Measurements from ENCODE around the gene PRKAG1. TPM values are rescaled to one million over a fixed set of nuclear protein-coding genes. Genes with fewer than 3 reads are reported as not detected.

The PRKAG1 gene
- total RNA-seq, 1 experiment from 2014 or later = 47.5 TPM

GRCh38 chr12:49000346-49000745, 18.2 kb downstream of the PRKAG1 start:
- H3K4me2 ChIP-seq (ENCODE audit: low read depth, low read length, poor library complexity, severe bottlenecking) = peak overlapping the region; percentile 100

GRCh38 chr12:48999371-49000131, 19.0 kb downstream of the PRKAG1 start, which contains the start of gene DDN:
DDN (minus strand) TSS chr12:48999375; CDS start chr12:48999287, 88 bp downstream.
- Histone ChIP-seq H3K27me3 (ENCODE audit: low read length) (no peaks in the 10 kb centered on the region), H3K4me3 (ENCODE audit: low read length) (peak within 1 kb of the TSS; percentile 86), H3K9me3 (ENCODE audit: low read length) (no peaks in the 10 kb centered on the region), H3K27ac (ENCODE audit: low read length) (no peak within 1 kb of the TSS), H3K4me1 (ENCODE audit: low read length) (peaks cover 45% of the 10 kb centered on the region), H3K9me2 (replicated peaks; ENCODE audit: insufficient read depth, low read length) (no peaks in the 10 kb centered on the region), H3K4me2 (ENCODE audit: low read depth, low read length, poor library complexity, severe bottlenecking) (peak within 1 kb of the TSS; percentile 100), H4K20me1 (ENCODE audit: insufficient read depth, low read depth, low read length) (no peaks in the 10 kb centered on the region), H3K9ac (ENCODE audit: low read length) (peak within 1 kb of the TSS; percentile 77), H3K36me3 (ENCODE audit: insufficient read depth, low read length) (peaks cover 10% of the 10 kb centered on the region), H2AFZ (ENCODE audit: low read length) (peak within 1 kb of the TSS; percentile 83), H3K79me2 (ENCODE audit: low read length) (no peaks in the 10 kb centered on the region)
- peak; percentile 92 for DNase-seq

More at GRCh38 chr12:49000346-49000745, 18.2 kb downstream of the PRKAG1 start:
- H4K20me1 ChIP-seq (ENCODE audit: insufficient read depth, low read depth, low read length) = no peaks in the 10 kb centered on the region
- peak overlapping the region; percentile 86 for H3K4me3 ChIP-seq (ENCODE audit: low read length)
- H3K9me3 ChIP-seq (ENCODE audit: low read length) = no peaks in the 10 kb centered on the region
- peak overlapping the region; percentile 74 for H3K9ac ChIP-seq (ENCODE audit: low read length)
- H3K79me2 ChIP-seq (ENCODE audit: low read length) = no peaks in the 10 kb centered on the region
- no peak for DNase-seq
- peaks cover 45% of the 10 kb centered on the region for H3K4me1 ChIP-seq (ENCODE audit: low read length)
- H3K27ac ChIP-seq (ENCODE audit: low read length) = no peak overlapping the region
- no peaks in the 10 kb centered on the region for H3K27me3 ChIP-seq (ENCODE audit: low read length)
- no peaks in the 10 kb centered on the region for H3K9me2 ChIP-seq (replicated peaks; ENCODE audit: insufficient read depth, low read length)
- H3K36me3 ChIP-seq (ENCODE audit: insufficient read depth, low read length) = peaks cover 13% of the 10 kb centered on the region
- H2AFZ ChIP-seq (ENCODE audit: low read length) = no peak overlapping the region

- no peaks in the 10 kb centered on the region for H4K20me1 ChIP-seq (ENCODE audit: insufficient read depth, low read depth, low read length)
- peak; percentile 69 for DNase-seq
Measured at GRCh38 chr12:48998497-48999353, 19.9 kb downstream of the PRKAG1 start.

GRCh38 chr12:48997719-48998496, 20.7 kb downstream of the PRKAG1 start:
- H3K4me1 ChIP-seq (ENCODE audit: low read length) = peaks cover 45% of the 10 kb centered on the region
- peak overlapping the region; percentile 77 for H3K9ac ChIP-seq (ENCODE audit: low read length)
- H3K4me3 ChIP-seq (ENCODE audit: low read length) = peak overlapping the region; percentile 67
- DNase-seq = peak; percentile 77
- H3K36me3 ChIP-seq (ENCODE audit: insufficient read depth, low read length) = peaks cover 9% of the 10 kb centered on the region
- H2AFZ ChIP-seq (ENCODE audit: low read length) = peak overlapping the region; percentile 48; the same call in 1 of the 2 replicates
- H3K9me2 ChIP-seq (replicated peaks; ENCODE audit: insufficient read depth, low read length) = no peaks in the 10 kb centered on the region
- H3K27me3 ChIP-seq (ENCODE audit: low read length) = no peaks in the 10 kb centered on the region
- H4K20me1 ChIP-seq (ENCODE audit: insufficient read depth, low read depth, low read length) = no peaks in the 10 kb centered on the region
- H3K79me2 ChIP-seq (ENCODE audit: low read length) = no peaks in the 10 kb centered on the region
- no peaks in the 10 kb centered on the region for H3K9me3 ChIP-seq (ENCODE audit: low read length)
- H3K4me2 ChIP-seq (ENCODE audit: low read depth, low read length, poor library complexity, severe bottlenecking) = peak overlapping the region; percentile 93
- H3K27ac ChIP-seq (ENCODE audit: low read length) = no peak overlapping the region

More at GRCh38 chr12:48998497-48999353, 19.9 kb downstream of the PRKAG1 start:
- peak overlapping the region; percentile 77 for H3K9ac ChIP-seq (ENCODE audit: low read length)
- H3K79me2 ChIP-seq (ENCODE audit: low read length) = no peaks in the 10 kb centered on the region
- H3K27ac ChIP-seq (ENCODE audit: low read length) = no peak overlapping the region
- no peaks in the 10 kb centered on the region for H3K27me3 ChIP-seq (ENCODE audit: low read length)
- no peaks in the 10 kb centered on the region for H3K9me2 ChIP-seq (replicated peaks; ENCODE audit: insufficient read depth, low read length)
- H3K36me3 ChIP-seq (ENCODE audit: insufficient read depth, low read length) = peaks cover 10% of the 10 kb centered on the region
- H3K4me1 ChIP-seq (ENCODE audit: low read length) = peaks cover 45% of the 10 kb centered on the region
- peak overlapping the region; percentile 100 for H3K4me2 ChIP-seq (ENCODE audit: low read depth, low read length, poor library complexity, severe bottlenecking)
- peak overlapping the region; percentile 48 for H2AFZ ChIP-seq (ENCODE audit: low read length)
- peak overlapping the region; percentile 67 for H3K4me3 ChIP-seq (ENCODE audit: low read length)
- H3K9me3 ChIP-seq (ENCODE audit: low read length) = no peaks in the 10 kb centered on the region

- no peaks in the 10 kb centered on the region for H3K9me2 ChIP-seq (replicated peaks; ENCODE audit: insufficient read depth, low read length)
- peaks cover 45% of the 10 kb centered on the region for H3K4me1 ChIP-seq (ENCODE audit: low read length)
- peak overlapping the region; percentile 93 for H3K4me2 ChIP-seq (ENCODE audit: low read depth, low read length, poor library complexity, severe bottlenecking)
- DNase-seq = peak; percentile 90
- peak overlapping the region; percentile 77 for H3K9ac ChIP-seq (ENCODE audit: low read length)
- peak overlapping the region; percentile 65; the same call in 1 of the 2 replicates for H2AFZ ChIP-seq (ENCODE audit: low read length)
- no peaks in the 10 kb centered on the region for H3K79me2 ChIP-seq (ENCODE audit: low read length)
- no peaks in the 10 kb centered on the region for H3K9me3 ChIP-seq (ENCODE audit: low read length)
- peaks cover 2% of the 10 kb centered on the region for H3K36me3 ChIP-seq (ENCODE audit: insufficient read depth, low read length)
- no peaks in the 10 kb centered on the region for H3K27me3 ChIP-seq (ENCODE audit: low read length)
- H3K27ac ChIP-seq (ENCODE audit: low read length) = no peak overlapping the region
- H4K20me1 ChIP-seq (ENCODE audit: insufficient read depth, low read depth, low read length) = no peaks in the 10 kb centered on the region
- peak overlapping the region; percentile 67 for H3K4me3 ChIP-seq (ENCODE audit: low read length)
Measured at GRCh38 chr12:48996794-48997718, 21.5 kb downstream of the PRKAG1 start.

- H3K27me3 ChIP-seq (ENCODE audit: low read length) = no peaks in the 10 kb centered on the region
Measured at GRCh38 chr12:48995086-48995879, 23.3 kb downstream of the PRKAG1 start.

More at GRCh38 chr12:48995086-48995879, 23.3 kb downstream of the PRKAG1 start:
- Histone ChIP-seq H4K20me1 (ENCODE audit: insufficient read depth, low read depth, low read length) (no peaks in the 10 kb centered on the region), H3K36me3 (ENCODE audit: insufficient read depth, low read length) (no peaks in the 10 kb centered on the region; the same call in 1 of the 2 replicates), H3K4me3 (ENCODE audit: low read length) (no peak overlapping the region), H3K4me2 (ENCODE audit: low read depth, low read length, poor library complexity, severe bottlenecking) (no peak overlapping the region), H3K27ac (ENCODE audit: low read length) (no peak overlapping the region), H3K9me3 (ENCODE audit: low read length) (no peaks in the 10 kb centered on the region), H3K9me2 (replicated peaks; ENCODE audit: insufficient read depth, low read length) (no peaks in the 10 kb centered on the region), H2AFZ (ENCODE audit: low read length) (no peak overlapping the region), H3K79me2 (ENCODE audit: low read length) (no peaks in the 10 kb centered on the region), H3K9ac (ENCODE audit: low read length) (no peak overlapping the region), H3K4me1 (ENCODE audit: low read length) (peaks cover 33% of the 10 kb centered on the region)
- peak; percentile 79 for DNase-seq

All from Karpas-422 (cell line).